ENCODE data around the gene MSL1.

DNA sequence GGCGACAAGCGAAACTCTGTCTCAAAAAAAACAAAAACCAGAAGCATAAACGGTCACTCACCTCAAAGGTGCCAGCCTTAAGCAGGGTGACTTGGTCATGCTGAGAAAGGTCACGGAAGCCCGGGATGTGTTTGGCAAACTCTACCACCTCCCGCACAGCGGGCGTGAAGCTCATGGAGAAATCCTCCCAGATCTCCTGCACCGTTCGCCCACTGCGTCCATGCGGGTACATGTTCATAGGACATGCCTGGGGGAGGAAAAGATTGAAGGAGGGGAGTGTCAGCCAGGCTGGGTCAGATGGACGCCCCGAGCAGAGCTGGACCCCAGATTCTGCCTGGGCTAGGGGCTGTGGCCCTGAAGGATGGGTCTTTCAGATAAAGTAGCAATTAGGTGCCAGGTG is 26.9 kb upstream of the MSL1 start:
- TF ChIP-seq, protein P1, sequence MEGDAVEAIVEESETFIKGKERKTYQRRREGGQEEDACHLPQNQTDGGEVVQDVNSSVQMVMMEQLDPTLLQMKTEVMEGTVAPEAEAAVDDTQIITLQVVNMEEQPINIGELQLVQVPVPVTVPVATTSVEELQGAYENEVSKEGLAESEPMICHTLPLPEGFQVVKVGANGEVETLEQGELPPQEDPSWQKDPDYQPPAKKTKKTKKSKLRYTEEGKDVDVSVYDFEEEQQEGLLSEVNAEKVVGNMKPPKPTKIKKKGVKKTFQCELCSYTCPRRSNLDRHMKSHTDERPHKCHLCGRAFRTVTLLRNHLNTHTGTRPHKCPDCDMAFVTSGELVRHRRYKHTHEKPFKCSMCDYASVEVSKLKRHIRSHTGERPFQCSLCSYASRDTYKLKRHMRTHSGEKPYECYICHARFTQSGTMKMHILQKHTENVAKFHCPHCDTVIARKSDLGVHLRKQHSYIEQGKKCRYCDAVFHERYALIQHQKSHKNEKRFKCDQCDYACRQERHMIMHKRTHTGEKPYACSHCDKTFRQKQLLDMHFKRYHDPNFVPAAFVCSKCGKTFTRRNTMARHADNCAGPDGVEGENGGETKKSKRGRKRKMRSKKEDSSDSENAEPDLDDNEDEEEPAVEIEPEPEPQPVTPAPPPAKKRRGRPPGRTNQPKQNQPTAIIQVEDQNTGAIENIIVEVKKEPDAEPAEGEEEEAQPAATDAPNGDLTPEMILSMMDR (IDR thresholded peaks at IDR 0.05): no peak
- TF ChIP-seq POLR2A (IDR thresholded peaks at IDR 0.05): no peak
